Measurements from ENCODE around the gene POTEG.
"Not testable (repeated sequence)": the region's sequence is repeated elsewhere in the genome, so short reads cannot be mapped to it uniquely, and the experiment has no call there.

Gene POTEG

GRCh38 chr14:19434241-19434640 is at the start of gene POTEG:
POTEG (minus strand) TSS chr14:19434341; CDS start chr14:19434289, 52 bp downstream.
- DNase-seq (ENCODE audit: low read depth), result not testable (repeated sequence)

- not testable (repeated sequence) for DNase-seq (ENCODE audit: low read depth)
Measured at GRCh38 chr14:19482093-19482492, 48.0 kb upstream of the POTEG start.

DNA sequence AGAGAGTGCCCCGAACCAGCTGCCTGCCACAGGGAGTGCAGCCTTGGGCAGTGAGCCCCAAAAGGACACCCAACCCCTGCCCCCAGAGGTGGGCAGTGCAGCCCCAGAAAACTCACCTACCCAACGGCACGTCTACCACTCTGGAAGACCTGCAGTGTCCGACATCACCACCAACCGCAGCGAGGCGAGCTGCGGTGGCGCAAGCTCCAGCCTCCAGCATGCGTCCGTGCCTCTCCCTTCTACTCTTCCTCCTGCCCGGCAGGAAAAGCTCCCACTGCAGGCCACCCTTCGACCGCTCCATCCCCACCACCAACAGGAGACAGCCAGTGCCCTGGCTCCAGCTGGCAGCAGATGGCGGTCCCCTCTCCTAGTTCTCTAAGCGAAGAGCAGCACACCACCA is 47.3 kb upstream of the POTEG start:
- DNase-seq (ENCODE audit: low read depth), result not testable (repeated sequence)

DNA sequence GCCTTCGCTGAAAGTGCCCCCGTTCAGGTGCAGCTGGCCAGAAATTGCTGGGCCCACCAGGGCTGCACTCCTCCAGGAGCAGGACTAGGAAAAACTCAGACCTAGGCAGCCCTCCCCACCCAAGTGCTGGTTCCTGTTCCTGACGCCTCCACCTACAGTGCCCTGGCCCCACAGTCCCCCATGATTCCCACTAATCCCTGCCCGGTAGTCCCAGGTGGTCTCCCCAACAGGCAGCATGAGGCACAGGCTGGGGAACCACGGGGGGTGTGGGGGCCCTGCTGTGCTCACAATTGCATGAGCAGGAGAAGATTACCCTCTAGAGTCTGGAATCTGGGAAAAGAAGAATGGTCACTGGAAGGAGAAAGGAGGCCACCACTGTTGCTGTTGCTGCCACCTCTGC is 46.4 kb upstream of the POTEG start:
- not testable (repeated sequence) for DNase-seq (ENCODE audit: low read depth)

GRCh38 chr14:19445761-19446160 is 11.6 kb upstream of the POTEG start:
- not testable (repeated sequence) for DNase-seq (ENCODE audit: low read depth)

DNA sequence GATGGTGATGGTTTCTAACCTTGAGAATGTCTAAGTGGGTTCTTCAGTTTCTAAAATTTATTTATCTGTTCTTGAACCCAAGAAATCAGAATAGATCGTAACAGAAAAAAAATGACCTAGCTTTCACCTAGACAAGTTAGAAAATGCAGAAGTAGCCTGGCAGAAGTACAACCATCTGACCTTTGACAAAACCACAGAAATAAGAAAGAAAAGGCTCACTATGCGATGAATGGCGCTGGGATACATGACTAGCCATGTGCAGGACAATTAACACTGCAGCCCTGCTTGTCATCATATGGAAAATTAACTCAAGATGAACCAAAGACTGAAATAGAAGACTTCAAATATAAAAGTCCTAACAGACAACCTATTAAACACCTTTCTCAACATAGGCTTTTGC is 5.7 kb upstream of the POTEG start:
- DNase-seq (ENCODE audit: low read depth), result not testable (repeated sequence)

DNA sequence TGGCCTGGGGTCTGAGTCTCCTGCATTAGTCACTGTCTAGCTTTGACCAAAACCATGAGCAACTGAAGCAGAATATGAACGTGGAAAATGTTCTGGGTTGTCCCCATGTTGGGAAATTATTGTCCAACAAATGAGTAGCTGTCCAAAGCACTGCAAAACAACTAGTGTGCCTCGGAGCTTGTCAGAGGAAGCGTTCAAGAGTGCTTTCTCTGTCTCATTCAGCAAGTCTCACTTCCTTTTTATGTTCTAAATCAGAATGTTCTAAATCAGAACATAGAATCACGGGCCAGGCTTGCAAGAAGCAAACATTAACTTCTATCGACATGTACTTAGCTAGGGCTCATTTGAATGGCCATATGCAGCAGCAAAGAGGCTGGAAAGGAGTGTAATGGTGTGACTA is 5.1 kb upstream of the POTEG start:
- DNase-seq (ENCODE audit: low read depth), result not testable (repeated sequence)

- not testable (repeated sequence) for DNase-seq (ENCODE audit: low read depth)
Measured at GRCh38 chr14:19437126-19437443, 2.9 kb upstream of the POTEG start.

GRCh38 chr14:19436311-19437125 is 2.4 kb upstream of the POTEG start:
- not testable (repeated sequence) for DNase-seq (ENCODE audit: low read depth)

DNA sequence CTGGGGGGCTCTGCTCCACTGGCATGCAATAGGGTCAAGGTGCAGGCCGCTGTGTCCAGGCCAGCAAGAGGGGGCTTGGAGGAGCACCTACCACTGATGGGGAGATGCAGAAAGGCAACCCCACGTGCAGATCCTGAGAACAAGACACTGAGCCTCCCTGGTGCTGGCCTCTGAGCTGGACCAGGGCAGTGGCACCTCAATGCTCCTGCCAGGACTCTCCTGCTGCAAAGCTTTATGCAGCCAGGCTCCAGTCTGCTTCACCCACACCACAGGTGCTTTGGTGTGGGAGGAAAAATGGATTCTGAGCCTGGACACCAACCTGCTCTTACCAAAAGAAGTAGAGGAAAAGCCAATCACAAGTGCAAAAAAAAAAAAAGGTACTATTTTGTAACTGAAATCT is 1.7 kb upstream of the POTEG start:
- DNase-seq (ENCODE audit: low read depth), result not testable (repeated sequence)

DNA sequence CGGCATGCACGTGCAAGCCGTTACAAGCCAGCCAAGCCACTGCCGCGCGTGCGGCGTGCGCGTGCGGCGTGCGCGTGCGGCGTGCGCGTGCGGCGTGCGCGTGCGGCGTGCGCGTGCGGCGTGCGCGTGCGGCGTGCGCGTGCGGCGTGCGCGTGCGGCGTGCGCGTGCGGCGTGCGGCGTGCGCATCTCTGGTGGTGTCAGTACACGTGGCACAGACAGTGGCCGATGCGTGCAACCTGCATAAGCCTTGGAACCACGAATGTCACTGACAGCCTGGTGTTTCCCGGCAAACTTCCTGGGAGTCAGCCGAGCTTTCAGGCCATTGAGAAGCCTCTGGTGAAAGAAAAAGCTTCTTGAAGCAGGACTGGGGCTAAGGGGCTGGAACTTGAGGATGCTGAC is 750 bp upstream of the POTEG start:
- DNase-seq (ENCODE audit: low read depth), result not testable (repeated sequence)

- DNase-seq (ENCODE audit: low read depth), result not testable (repeated sequence)
Measured at GRCh38 chr14:19433765-19434164, 376 bp downstream of the POTEG start.

DNA sequence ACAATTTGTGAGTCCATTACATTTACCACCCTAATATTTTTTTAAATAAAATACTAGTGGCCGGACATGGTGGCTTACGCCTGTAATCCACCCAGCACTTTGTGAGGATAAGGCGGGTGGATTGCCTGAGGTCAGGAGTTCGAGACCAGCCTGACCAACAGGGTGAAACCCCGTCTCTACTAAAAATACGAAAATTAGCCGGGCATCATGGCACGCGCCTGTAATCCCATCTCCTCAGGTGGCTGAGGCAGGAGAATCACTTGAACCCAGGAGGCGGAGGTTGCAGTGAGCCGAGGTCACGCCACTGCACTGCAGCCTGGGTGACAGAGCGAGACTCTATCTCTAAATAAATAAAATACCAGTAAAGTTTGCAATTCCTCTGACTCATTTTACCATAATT is 25.6 kb downstream of the POTEG start:
- DNase-seq (ENCODE audit: low read depth), result not testable (repeated sequence)

DNA sequence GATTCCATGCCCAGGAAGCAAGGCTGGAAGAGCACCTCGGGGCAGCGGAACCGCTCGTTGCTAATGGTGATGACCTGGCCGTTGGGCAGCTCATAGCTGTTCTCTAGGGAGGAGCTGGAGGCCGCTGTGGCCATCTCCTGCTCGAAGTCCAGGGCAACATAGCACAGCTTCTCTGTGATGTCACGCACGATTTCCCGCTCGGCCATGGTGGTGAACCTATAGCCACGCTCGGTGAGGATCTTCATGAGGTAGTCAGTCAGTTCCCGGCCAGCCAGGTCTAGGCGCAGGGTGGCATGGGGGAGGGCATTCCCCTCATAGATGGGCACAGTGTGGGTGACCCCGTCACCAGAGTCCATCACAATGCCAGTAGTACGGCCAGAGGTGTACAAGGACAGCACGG is 32.0 kb downstream of the POTEG start:
- DNase-seq (ENCODE audit: low read depth), result not testable (repeated sequence)

GRCh38 chr14:19394727-19395126 is 39.4 kb downstream of the POTEG start:
- DNase-seq (ENCODE audit: low read depth), result not testable (repeated sequence)

DNA sequence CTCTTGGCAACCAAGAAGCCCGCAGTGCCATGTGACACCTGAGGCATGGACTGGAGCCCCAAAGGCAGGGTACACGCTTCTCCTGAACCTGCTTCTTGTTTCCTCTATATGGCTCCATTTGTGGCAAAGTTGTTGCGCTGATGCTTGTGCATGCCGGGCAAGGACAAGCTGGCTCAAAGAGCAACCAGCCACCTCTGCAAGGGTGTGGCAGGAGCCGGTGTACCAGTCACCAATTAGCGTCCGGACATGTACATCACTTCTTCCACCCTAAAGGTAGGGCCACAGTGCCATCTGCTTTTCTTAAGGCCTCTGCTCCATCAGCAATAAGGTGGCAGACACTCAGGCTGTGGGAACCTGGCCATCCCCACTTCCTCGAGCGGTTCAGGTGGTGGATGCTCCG is 43.9 kb downstream of the POTEG start:
- DNase-seq (ENCODE audit: low read depth), result not testable (repeated sequence)

GRCh38 chr14:19388741-19389140 is 45.4 kb downstream of the POTEG start:
- not testable (repeated sequence) for DNase-seq (ENCODE audit: low read depth)

- not testable (repeated sequence) for DNase-seq (ENCODE audit: low read depth)
Measured at GRCh38 chr14:19386996-19387395, 47.1 kb downstream of the POTEG start.

DNA sequence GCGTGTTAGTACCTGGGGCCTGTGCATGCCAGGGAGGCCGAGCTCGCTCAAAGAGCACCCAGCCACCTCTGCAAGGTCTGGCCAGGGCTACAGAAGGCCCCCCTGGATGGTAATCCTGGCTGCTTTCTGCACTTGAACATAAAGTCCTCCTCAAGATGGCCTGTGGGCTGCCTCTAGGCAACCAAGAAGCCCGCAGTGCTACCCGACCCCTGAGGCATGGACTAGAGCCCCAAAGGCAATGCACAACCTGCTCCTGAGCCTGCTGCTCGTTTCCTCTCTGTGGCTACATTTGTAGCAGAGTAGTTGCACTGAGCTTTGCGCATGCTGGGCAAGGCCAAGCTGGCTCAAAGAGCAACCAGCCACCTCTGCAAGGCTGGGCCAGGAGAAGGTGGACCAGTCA is 47.8 kb downstream of the POTEG start:
- DNase-seq (ENCODE audit: low read depth), result not testable (repeated sequence)

- not testable (repeated sequence) for DNase-seq (ENCODE audit: low read depth)
Measured at GRCh38 chr14:19384088-19384781, 49.9 kb downstream of the POTEG start.

- DNase-seq (ENCODE audit: low read depth), result not testable (repeated sequence)
Measured at GRCh38 chr14:19383008-19383584, 51.0 kb downstream of the POTEG start.

DNA sequence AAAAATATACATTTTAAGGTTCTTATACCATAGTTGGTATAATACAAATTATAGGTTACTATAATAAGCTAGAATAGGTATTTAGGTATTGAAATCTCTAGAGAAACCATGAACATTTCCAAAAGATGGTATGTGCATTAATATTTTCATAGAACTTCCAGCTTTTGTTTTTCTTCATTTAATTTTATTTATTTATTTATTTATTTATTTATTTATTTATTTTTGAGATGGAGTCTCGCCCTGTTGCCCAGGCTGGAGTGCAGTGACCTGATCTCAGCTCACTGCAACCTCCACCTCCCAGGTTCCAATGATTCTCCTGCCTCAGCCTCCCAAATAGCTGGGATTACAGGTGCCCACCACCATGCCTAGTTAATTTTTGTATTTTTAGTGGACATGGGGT is 54.0 kb downstream of the POTEG start:
- DNase-seq (ENCODE audit: low read depth), result not testable (repeated sequence)

DNA sequence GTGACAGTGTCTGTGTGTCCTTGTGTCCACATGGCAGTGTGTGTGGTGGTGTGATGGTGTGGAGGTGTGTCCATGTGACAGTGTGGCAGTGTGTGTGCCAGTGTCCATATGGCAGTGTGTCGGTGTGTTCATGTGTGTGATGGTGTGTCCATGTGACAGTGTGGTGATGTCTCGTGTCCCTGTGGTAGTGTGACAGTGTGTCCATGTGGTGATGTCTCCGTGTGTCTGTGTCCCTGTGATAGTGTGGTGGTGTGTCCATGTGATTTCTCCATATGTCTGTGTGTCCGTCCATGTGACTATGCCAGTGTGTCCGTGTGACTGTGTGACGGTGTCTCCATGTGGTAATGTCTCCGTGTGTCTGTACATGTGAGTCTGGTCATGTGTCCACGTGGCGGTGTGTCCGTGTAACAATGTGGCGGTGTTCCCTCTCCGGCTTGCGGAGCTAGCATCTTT is 59.7 kb downstream of the POTEG start:
- not testable (repeated sequence) for DNase-seq (ENCODE audit: low read depth)
